Brain microvascular endothelial cell (primary cell): ENCODE results near the gene GNG12.

Experiments used
- DNase-seq: peaks from one replicate; pipeline ENCODE4 v3.0.0-alpha.2; 2020
- H3K27ac ChIP-seq: fragments of 250-450 bp; sonication (Bioruptor Pico); 2 replicates; pipeline ENCODE4 v1.5.1; 2020; ENCODE audit warnings: mild to moderate bottlenecking, moderate library complexity
- H3K27me3 ChIP-seq: fragments of 250-450 bp; sonication (Bioruptor Pico); replicated peaks from 2 replicates; pipeline ENCODE4 v1.5.1; 2020; ENCODE audit warnings: mild to moderate bottlenecking
- H3K36me3 ChIP-seq: fragments of 250-450 bp; sonication (Bioruptor Pico); replicated peaks from 2 replicates; pipeline ENCODE4 v1.5.1; 2020; ENCODE audit warnings: mild to moderate bottlenecking
- H3K4me3 ChIP-seq: 2 replicates; pipeline ENCODE4 v1.5.1; 2011; ENCODE audit warnings: low read depth, mild to moderate bottlenecking, control low read depth, low read length, moderate library complexity
- CTCF ChIP-seq: IDR thresholded peaks from 2 replicates; pipeline ENCODE4 v1.5.1; 2011; ENCODE audit warnings: low read depth, mild to moderate bottlenecking, moderate library complexity, low read length, control low read depth, inconsistent platforms; ENCODE audit errors: missing control alignments
- in situ Hi-C: cut with HindIII; loops from 2 replicates; pipeline ENCODE4 v1.10.0; 2017; ENCODE audit warnings: low sequenced_read_pairs, low pct_ligation_motif_present

GNG12 gene

GRCh38 chr1:67825591-67825990 lies 7.7 kb downstream of the GNG12 start:
- Histone ChIP-seq H3K36me3 (peaks cover 13% of the 10 kb centered on the region), H3K27me3 (no peaks in the 10 kb centered on the region), H3K4me3 (no peak overlapping the region), H3K27ac (no peak overlapping the region)
- no peak for DNase-seq
- in situ Hi-C loops: no loop called here
- TF ChIP-seq CTCF: no peak

- no peak overlapping the region for H3K4me3 ChIP-seq
- H3K27me3 ChIP-seq: no peaks in the 10 kb centered on the region
- H3K27ac ChIP-seq: no peak overlapping the region
- TF ChIP-seq CTCF: no peak
- H3K36me3 ChIP-seq: peaks cover 13% of the 10 kb centered on the region
- no peak for DNase-seq
- in situ Hi-C loops: no loop called here
Observed at GRCh38 chr1:67824766-67825165, 8.5 kb downstream of the GNG12 start.

GRCh38 chr1:67823615-67824014 lies 9.7 kb downstream of the GNG12 start:
- Histone ChIP-seq H3K4me3 (no peak overlapping the region), H3K27ac (no peak overlapping the region), H3K27me3 (no peaks in the 10 kb centered on the region), H3K36me3 (peaks cover 13% of the 10 kb centered on the region)
- no peak for TF ChIP-seq CTCF
- DNase-seq: no peak
- in situ Hi-C loops: no loop called here

- in situ Hi-C loops: no loop called here
- no peak for DNase-seq
- no peak overlapping the region for H3K4me3 ChIP-seq
- H3K27me3 ChIP-seq: no peaks in the 10 kb centered on the region
- no peak overlapping the region for H3K27ac ChIP-seq
- no peak for TF ChIP-seq CTCF
- no peaks in the 10 kb centered on the region for H3K36me3 ChIP-seq
Observed at GRCh38 chr1:67821263-67821662, 12.0 kb downstream of the GNG12 start.

GRCh38 chr1:67818725-67819301 lies 14.5 kb downstream of the GNG12 start:
- H3K27me3 ChIP-seq: no peaks in the 10 kb centered on the region
- no peak for DNase-seq
- H3K4me3 ChIP-seq: no peak overlapping the region
- in situ Hi-C loops: no loop called here
- no peak overlapping the region for H3K27ac ChIP-seq
- TF ChIP-seq CTCF: no peak
- peaks cover 3% of the 10 kb centered on the region for H3K36me3 ChIP-seq

GRCh38 chr1:67818162-67818561 lies 15.1 kb downstream of the GNG12 start:
- in situ Hi-C loops: no loop called here
- TF ChIP-seq CTCF: no peak
- Histone ChIP-seq H3K36me3 (peaks cover 3% of the 10 kb centered on the region), H3K27ac (no peak overlapping the region), H3K4me3 (no peak overlapping the region), H3K27me3 (no peaks in the 10 kb centered on the region)
- no peak for DNase-seq
